Measurements from ENCODE around the gene B4GALNT3.

The B4GALNT3 gene

DNA sequence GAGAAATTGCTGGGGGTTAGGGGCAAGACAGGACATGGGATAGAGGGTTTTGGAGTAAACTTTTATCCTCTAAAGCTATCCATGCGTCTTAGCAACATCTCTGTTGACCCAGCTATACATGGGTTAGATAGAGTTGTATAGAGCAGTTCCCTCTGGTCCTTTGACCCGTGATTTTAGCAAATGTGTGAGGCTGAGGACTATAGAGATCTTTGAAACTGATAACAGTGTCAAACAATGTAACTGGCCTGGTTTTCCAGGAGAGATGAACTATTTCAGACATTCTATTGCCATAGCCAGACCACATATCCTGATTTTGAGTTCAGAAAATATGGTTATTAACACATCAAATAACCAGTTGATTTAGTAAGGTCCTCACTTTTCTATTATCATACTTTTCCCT is 60.4 kb downstream of the B4GALNT3 start:
- Histone ChIP-seq H4K20me1 (ENCODE audit: insufficient read depth, low read length) (no peaks in the 10 kb centered on the region), H3K4me2 (ENCODE audit: low read length) (no peak overlapping the region), H3K27me3 (ENCODE audit: insufficient read depth, low read length) (peaks cover 20% of the 10 kb centered on the region), H3K9me3 (ENCODE audit: low read length) (no peaks in the 10 kb centered on the region), H3K4me1 (ENCODE audit: insufficient read depth, low read length, severe bottlenecking) (no peaks in the 10 kb centered on the region), H3F3A (ENCODE audit: insufficient read depth, low read length) (no peaks in the 10 kb centered on the region), H2AFZ (ENCODE audit: low read length) (no peak overlapping the region), H3K36me3 (ENCODE audit: insufficient read depth, low read length) (no peaks in the 10 kb centered on the region), H3K4me3 (ENCODE audit: low read depth, low read length, poor library complexity, severe bottlenecking) (no peak overlapping the region), H3K9me2 (ENCODE audit: low read depth, low read length) (no peaks in the 10 kb centered on the region), H3K27ac (ENCODE audit: low read depth, low read length, poor library complexity, severe bottlenecking) (no peak overlapping the region), H3K79me2 (ENCODE audit: insufficient read depth, low read length) (no peaks in the 10 kb centered on the region), H3K9ac (ENCODE audit: low read length) (no peak overlapping the region)
- TF ChIP-seq, protein P1, sequence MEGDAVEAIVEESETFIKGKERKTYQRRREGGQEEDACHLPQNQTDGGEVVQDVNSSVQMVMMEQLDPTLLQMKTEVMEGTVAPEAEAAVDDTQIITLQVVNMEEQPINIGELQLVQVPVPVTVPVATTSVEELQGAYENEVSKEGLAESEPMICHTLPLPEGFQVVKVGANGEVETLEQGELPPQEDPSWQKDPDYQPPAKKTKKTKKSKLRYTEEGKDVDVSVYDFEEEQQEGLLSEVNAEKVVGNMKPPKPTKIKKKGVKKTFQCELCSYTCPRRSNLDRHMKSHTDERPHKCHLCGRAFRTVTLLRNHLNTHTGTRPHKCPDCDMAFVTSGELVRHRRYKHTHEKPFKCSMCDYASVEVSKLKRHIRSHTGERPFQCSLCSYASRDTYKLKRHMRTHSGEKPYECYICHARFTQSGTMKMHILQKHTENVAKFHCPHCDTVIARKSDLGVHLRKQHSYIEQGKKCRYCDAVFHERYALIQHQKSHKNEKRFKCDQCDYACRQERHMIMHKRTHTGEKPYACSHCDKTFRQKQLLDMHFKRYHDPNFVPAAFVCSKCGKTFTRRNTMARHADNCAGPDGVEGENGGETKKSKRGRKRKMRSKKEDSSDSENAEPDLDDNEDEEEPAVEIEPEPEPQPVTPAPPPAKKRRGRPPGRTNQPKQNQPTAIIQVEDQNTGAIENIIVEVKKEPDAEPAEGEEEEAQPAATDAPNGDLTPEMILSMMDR (IDR thresholded peaks at IDR 0.05; ENCODE audit: low read length) = no peak
- TF ChIP-seq EZH2 (IDR thresholded peaks at IDR 0.05; ENCODE audit: borderline replicate concordance, low read length) = no peak

DNA sequence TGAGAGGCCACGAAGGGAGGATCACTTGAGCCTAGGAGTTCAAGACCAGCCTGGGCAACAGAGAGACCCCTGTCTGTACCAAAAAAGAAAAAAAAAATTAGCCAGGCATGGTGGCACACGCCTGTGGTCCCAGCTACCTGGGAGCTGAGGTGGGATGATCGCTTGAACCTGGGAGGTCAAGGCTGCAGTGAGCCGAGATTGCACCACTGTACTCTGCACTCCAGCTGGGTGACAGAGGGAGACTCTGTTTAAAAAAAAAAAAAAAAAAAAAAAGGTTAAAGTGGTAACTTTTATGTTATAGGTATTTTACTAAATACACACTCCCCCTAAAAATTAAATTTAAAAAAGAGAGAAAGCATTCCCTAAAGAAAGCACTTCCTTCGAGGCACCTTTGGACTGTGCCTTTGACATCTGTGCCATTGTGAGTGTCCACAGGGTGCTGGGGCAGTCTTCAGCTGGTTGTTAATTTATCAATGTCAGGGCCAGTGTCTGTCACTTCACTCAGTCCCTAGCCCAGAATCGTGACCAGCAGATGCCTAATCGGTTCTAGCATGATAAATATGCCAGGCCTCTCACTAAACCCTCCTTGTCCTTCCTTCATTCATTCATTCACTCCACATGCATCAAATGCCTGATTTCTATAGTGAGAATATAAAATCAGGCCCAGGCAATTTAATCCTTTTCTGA is 63.1 kb downstream of the B4GALNT3 start:
- H3K9me2 ChIP-seq (ENCODE audit: low read depth, low read length) = no peaks in the 10 kb centered on the region
- no peak overlapping the region for H2AFZ ChIP-seq (ENCODE audit: low read length)
- H3K27me3 ChIP-seq (ENCODE audit: insufficient read depth, low read length) = peaks cover 13% of the 10 kb centered on the region
- H3K27ac ChIP-seq (ENCODE audit: low read depth, low read length, poor library complexity, severe bottlenecking) = no peak overlapping the region
- H3K79me2 ChIP-seq (ENCODE audit: insufficient read depth, low read length) = no peaks in the 10 kb centered on the region
- no peak for TF ChIP-seq EZH2 (IDR thresholded peaks at IDR 0.05; ENCODE audit: borderline replicate concordance, low read length)
- TF ChIP-seq, protein P1 (IDR thresholded peaks at IDR 0.05; ENCODE audit: low read length) = no peak
- H3K9me3 ChIP-seq (ENCODE audit: low read length) = no peaks in the 10 kb centered on the region
- H4K20me1 ChIP-seq (ENCODE audit: insufficient read depth, low read length) = no peaks in the 10 kb centered on the region
- no peak overlapping the region for H3K4me2 ChIP-seq (ENCODE audit: low read length)
- H3F3A ChIP-seq (ENCODE audit: insufficient read depth, low read length) = no peaks in the 10 kb centered on the region
- no peak overlapping the region for H3K9ac ChIP-seq (ENCODE audit: low read length)
- no peak overlapping the region for H3K4me3 ChIP-seq (ENCODE audit: low read depth, low read length, poor library complexity, severe bottlenecking)
- no peaks in the 10 kb centered on the region for H3K4me1 ChIP-seq (ENCODE audit: insufficient read depth, low read length, severe bottlenecking)
- no peaks in the 10 kb centered on the region for H3K36me3 ChIP-seq (ENCODE audit: insufficient read depth, low read length)

DNA sequence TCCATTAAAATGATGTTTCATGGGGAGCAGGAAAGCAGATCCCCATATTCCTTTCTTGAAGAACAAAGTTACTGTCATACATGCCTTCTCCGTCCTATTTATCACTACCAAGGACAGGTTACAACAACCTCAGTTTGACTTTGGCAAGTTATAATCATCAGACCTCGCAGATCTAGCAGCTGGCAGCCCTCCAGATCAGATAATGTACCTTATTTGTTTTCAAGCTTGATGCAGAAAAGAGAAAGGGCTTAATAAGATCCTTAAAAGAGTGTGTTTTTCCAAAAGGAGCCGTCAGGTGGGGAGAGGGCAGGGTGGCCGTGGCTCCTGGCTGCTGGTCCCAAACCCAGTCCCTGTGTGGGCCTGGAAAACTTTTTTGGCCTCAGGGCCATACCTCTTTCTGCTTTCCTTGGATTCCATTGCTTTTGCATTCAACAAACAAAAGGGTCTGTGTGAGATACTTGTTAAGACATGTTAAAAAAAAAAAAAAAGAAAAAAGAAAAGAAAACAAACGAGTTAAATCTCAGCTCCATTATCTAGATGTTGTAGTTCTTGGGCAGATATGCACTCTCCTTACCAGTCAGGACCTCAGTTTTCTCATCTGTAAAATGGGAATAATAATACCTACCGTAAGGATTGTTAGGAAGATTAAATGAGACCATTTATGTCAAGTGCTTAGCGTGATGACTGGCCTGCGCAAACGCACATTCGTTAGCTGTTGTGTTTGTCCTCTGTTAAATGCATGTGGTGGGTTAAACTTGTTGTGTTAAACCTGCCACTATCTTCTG is 64.6 kb downstream of the B4GALNT3 start:
- Histone ChIP-seq H3K27ac (ENCODE audit: low read depth, low read length, poor library complexity, severe bottlenecking) (no peak overlapping the region), H3K4me1 (ENCODE audit: insufficient read depth, low read length, severe bottlenecking) (no peaks in the 10 kb centered on the region), H3K36me3 (ENCODE audit: insufficient read depth, low read length) (no peaks in the 10 kb centered on the region), H3K9ac (ENCODE audit: low read length) (no peak overlapping the region), H3K9me3 (ENCODE audit: low read length) (0 out of 2 replicates have a peak, but pooled peaks cover 4% of the 10 kb centered on the region), H3K9me2 (ENCODE audit: low read depth, low read length) (no peaks in the 10 kb centered on the region), H3K4me3 (ENCODE audit: low read depth, low read length, poor library complexity, severe bottlenecking) (no peak overlapping the region), H4K20me1 (ENCODE audit: insufficient read depth, low read length) (no peaks in the 10 kb centered on the region), H3K27me3 (ENCODE audit: insufficient read depth, low read length) (peaks cover 13% of the 10 kb centered on the region), H3K4me2 (ENCODE audit: low read length) (no peak overlapping the region), H2AFZ (ENCODE audit: low read length) (no peak overlapping the region), H3K79me2 (ENCODE audit: insufficient read depth, low read length) (no peaks in the 10 kb centered on the region), H3F3A (ENCODE audit: insufficient read depth, low read length) (no peaks in the 10 kb centered on the region)
- TF ChIP-seq, protein P1 (IDR thresholded peaks at IDR 0.05; ENCODE audit: low read length) = no peak
- no peak for TF ChIP-seq EZH2 (IDR thresholded peaks at IDR 0.05; ENCODE audit: borderline replicate concordance, low read length)

Measured in OCI-LY1 (cell line).